ENCODE results near the gene CEP68. TPM values are rescaled to one million over a fixed set of nuclear protein-coding genes. Genes with fewer than 3 reads are reported as not detected.
A peak's percentile ranks its signal among the peaks of the same experiment; 100 is the strongest.

Gene CEP68
- polyA plus RNA-seq, 2 of the 4 experiments (the other 2 are of a cell fraction), result 6.8 to 9.2 TPM

DNA sequence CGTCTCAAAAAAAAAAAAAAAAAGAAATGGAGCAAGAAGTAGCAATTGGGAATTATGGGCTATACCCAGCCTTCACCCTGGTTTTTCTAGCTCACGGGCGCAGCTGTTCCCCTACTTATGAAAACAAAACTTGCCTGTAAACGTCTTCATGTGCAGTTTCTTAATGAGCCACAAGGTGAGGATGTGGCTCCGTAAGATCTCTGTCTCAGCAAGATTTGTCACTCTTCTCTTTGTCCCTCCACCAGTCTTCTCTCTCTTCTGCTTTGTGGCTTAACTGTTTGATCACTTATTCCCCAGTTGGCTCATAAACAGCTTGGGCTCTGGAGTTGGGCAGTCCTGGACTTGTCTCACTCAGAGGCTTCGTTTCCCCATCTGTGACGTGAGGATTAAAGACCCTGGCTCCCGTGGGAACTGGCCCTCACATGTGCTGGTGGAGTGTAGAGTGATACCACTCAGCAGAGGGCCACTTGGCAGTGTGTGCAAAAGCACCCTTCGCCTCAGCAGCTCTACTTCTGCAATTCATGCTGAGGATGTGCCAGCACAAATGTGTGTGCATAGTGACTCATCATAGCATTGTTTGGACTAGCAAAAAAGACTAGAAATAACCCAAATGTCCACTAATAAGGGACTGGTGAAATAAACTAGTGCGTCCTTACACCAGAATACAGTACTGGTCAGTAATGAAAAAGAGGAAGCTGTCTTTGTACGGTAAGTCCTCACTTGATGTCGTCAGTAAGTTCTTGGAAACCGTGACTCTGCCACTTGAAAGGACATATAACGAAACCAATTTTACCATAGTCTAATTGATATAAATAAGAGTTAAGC lies 8.7 kb downstream of the CEP68 start (continued):
- TF ChIP-seq PBX3 (IDR thresholded peaks at IDR 0.05), result 0 out of 2 replicates have a peak, but pooled peaks have one; percentile 29
- TF ChIP-seq SMC3 (IDR thresholded peaks at IDR 0.05), result peak; percentile 73
- TF ChIP-seq ZSCAN20 (CRISPR knock-in tag; IDR thresholded peaks at IDR 0.05), result no peak
- no peak for TF ChIP-seq RNF2 (IDR thresholded peaks at IDR 0.05; ENCODE audit: borderline replicate concordance, low read depth)
- peak; percentile 56 for TF ChIP-seq MAFK (IDR thresholded peaks at IDR 0.05; ENCODE audit: partially characterized antibody)
- peak; percentile 40; the same call in 1 of the 2 replicates for TF ChIP-seq JUNB (IDR thresholded peaks at IDR 0.05)
- TF ChIP-seq HDAC2 (IDR thresholded peaks at IDR 0.05), result no peak
- TF ChIP-seq TP53 (CRISPR knock-in tag; IDR thresholded peaks at IDR 0.05), result no peak
- TF ChIP-seq NR3C1 (IDR thresholded peaks at IDR 0.05), result no peak
- peak; percentile 82 to 89 for TF ChIP-seq RAD21 (conservative IDR thresholded peaks at IDR 0.05 in 1 of 2, IDR thresholded peaks at IDR 0.05 in 1 of 2)
- TF ChIP-seq E2F6 (IDR thresholded peaks at IDR 0.05; ENCODE audit: borderline replicate concordance, low read depth), result peak; percentile 30; the same call in 1 of the 2 replicates
- no peak for TF ChIP-seq GATA3 (IDR thresholded peaks at IDR 0.05; ENCODE audit: borderline replicate concordance)
- no peak for TF ChIP-seq PHF8 (IDR thresholded peaks at IDR 0.05; ENCODE audit: borderline replicate concordance, low read depth)
- no peak for TF ChIP-seq MYC (IDR thresholded peaks at IDR 0.05; ENCODE audit: borderline replicate concordance, low read length)
- TF ChIP-seq CEBPB (IDR thresholded peaks at IDR 0.05), result peak in 1 of 2 experiments; percentile 20; a peak in 1 of 4 replicates
- no peak for TF ChIP-seq ESRRA (IDR thresholded peaks at IDR 0.05; ENCODE audit: borderline replicate concordance, low read length)

DNA sequence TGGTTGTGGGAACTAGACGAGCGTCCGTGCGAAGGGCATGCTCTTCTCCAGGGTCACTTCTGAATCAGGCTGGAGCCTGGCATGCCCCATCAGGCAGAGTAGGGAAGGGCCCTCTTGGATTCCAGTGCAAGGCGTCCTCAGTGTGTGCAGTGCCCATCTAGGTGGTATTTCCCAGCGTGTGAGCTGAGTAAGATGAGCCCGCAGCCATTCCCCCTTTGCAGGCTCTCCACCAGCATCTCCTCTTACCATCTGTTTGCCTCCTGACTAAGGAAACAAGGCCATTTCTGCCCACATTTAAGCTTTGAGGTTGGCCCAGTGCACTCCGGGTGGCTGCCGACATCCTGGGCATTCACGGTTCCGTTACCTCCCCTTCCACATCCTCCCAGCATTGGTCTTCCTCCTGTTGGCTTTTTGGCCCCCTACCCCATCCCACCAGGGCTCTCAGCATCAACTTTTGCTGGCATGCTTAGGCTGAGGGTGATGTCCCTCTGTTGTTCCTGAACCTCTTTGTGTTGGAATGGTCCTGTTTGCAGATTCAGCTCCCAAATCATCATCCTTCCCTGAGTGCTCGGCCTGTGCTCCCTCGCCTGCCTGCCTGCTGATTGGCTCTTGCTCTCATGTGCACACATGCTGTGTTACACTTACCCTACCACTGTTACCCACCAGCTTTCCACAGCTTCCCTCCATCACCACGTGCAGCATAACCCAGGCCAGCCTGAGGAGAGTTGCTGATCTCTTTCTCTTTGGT lies 11.8 kb downstream of the CEP68 start:
- peaks cover 54% of the 10 kb centered on the region for H3K4me1 ChIP-seq
- no peak overlapping the region for H3K4me3 ChIP-seq
- FAIRE-seq (no peak), DNase-seq (ENCODE audit: low read depth in 1 of 2, low spot score in 1 of 2) (no peak), ATAC-seq (no peak)
- H3K9me3 ChIP-seq, result no peaks in the 10 kb centered on the region
- H3K4me2 ChIP-seq, result no peak overlapping the region
- H3K27ac ChIP-seq, result peak overlapping the region; percentile 56 to 58; a peak in 4 of 6 replicates
- TF ChIP-seq REST (IDR thresholded peaks at IDR 0.05) (no peak), MAFK (IDR thresholded peaks at IDR 0.05; ENCODE audit: partially characterized antibody) (no peak), CHD4 (IDR thresholded peaks at IDR 0.05; ENCODE audit: borderline replicate concordance) (no peak), EHF (CRISPR knock-in tag; IDR thresholded peaks at IDR 0.05) (no peak), HES2 (IDR thresholded peaks at IDR 0.05) (no peak), GATA3 (IDR thresholded peaks at IDR 0.05; ENCODE audit: borderline replicate concordance) (no peak), MYC (IDR thresholded peaks at IDR 0.05; ENCODE audit: borderline replicate concordance, low read length) (no peak), SMC3 (IDR thresholded peaks at IDR 0.05) (no peak), EP300 (IDR thresholded peaks at IDR 0.05) (no peak), RNF2 (IDR thresholded peaks at IDR 0.05; ENCODE audit: borderline replicate concordance, low read depth) (no peak), HMGXB4 (CRISPR knock-in tag; IDR thresholded peaks at IDR 0.05; ENCODE audit: borderline replicate concordance) (no peak), CBX2 (IDR thresholded peaks at IDR 0.05; ENCODE audit: borderline replicate concordance, low read depth) (no peak), ESRRA (IDR thresholded peaks at IDR 0.05; ENCODE audit: borderline replicate concordance, low read length) (no peak), KDM1A (IDR thresholded peaks at IDR 0.05; ENCODE audit: low read depth) (no peak), TP53 (CRISPR knock-in tag; IDR thresholded peaks at IDR 0.05) (no peak), POLR2A (IDR thresholded peaks at IDR 0.05; ENCODE audit: low read length) (no peak)
- 92% methylated on average over 14 of the region's 14 CpGs for WGBS (ENCODE audit: missing lambda C conversion rate)
- ChIA-PET CTCF (interaction anchor here (0.6 to 7.3 kb wide), 8 partner anchors 9 to 194 kb away, joined by 3 to 69 read pairs (median 6); partner anchors contain the start of genes CEP68 and RAB1A), POLR2A (interaction anchor here (0.8 kb wide), 1 partner anchor 12 kb away, joined by 3 read pairs; no protein-coding TSS in a partner anchor)

Measured in A549 (cell line).